Heart left ventricle (tissue), 13 donors: Measurements from ENCODE around the gene DDX42.

Experiments used
- POLR2A ChIP-seq, 2 donors: fragments of 450-650 bp; IDR thresholded peaks; one replicate each; pipeline ENCODE4 v1.6.1; 2017; ENCODE audit warnings: antibody characterized with exemption in 2 of 2, mild to moderate bottlenecking in 2 of 2, moderate library complexity in 2 of 2
- TF ChIP-seq, protein P1 (sequence below), 12 donors: fragments of 200-600 bp; sonication (generic) in 4 of 12; IDR thresholded peaks; one replicate each; pipeline versions ENCODE4 v1.5.0 to v1.8.0; 2018 to 2022; ENCODE audit warnings: antibody characterized with exemption in 12 of 12, mild to moderate bottlenecking in 5 of 12
- donor health status: ischemic (EF 13 %, LVEDD 7.1; RV severe dilation, severe dysfunction).
- donor health status: DM: no; HTN: yes; CAD: no.
- donor health status: DM: no; HTN: no; CAD: no.
- donor health status: ischemic (EF 25% LVEDD 6.9; RV normal size, moderate dysfunction).
- donor health status: ischemic (EF 25% LVEDD 5.7; RV mildly dilated, moderate dysfunction).
- donor health status: ischemic (EF 35%, LVEDD 5.7; RV mildly dilated, moderate dysfunction).
- donor health status: nonischemic (EF 11% LVEDD 7.7; RV severe dilation, severe dysfunction).
- donor health status: DM: yes; HTN: yes; CAD: no.
- donor health status: PGD.
- donor health status: ischemic (EF 29% LVEDD 5.4; RV normal size, mild dysfunction).
- donor health status: nonischemic (EF 23%, LVEDD 6.1; RV moderate dilation, normal function).

- TF ChIP-seq POLR2A (IDR thresholded peaks at IDR 0.05) = no peak
- TF ChIP-seq, protein P1, sequence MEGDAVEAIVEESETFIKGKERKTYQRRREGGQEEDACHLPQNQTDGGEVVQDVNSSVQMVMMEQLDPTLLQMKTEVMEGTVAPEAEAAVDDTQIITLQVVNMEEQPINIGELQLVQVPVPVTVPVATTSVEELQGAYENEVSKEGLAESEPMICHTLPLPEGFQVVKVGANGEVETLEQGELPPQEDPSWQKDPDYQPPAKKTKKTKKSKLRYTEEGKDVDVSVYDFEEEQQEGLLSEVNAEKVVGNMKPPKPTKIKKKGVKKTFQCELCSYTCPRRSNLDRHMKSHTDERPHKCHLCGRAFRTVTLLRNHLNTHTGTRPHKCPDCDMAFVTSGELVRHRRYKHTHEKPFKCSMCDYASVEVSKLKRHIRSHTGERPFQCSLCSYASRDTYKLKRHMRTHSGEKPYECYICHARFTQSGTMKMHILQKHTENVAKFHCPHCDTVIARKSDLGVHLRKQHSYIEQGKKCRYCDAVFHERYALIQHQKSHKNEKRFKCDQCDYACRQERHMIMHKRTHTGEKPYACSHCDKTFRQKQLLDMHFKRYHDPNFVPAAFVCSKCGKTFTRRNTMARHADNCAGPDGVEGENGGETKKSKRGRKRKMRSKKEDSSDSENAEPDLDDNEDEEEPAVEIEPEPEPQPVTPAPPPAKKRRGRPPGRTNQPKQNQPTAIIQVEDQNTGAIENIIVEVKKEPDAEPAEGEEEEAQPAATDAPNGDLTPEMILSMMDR (IDR thresholded peaks at IDR 0.05) = no peak
Measured at GRCh38 chr17:63780928-63781327, 7.0 kb downstream of the DDX42 start.
